ENCODE measurements around the gene KIRREL1.

DNA sequence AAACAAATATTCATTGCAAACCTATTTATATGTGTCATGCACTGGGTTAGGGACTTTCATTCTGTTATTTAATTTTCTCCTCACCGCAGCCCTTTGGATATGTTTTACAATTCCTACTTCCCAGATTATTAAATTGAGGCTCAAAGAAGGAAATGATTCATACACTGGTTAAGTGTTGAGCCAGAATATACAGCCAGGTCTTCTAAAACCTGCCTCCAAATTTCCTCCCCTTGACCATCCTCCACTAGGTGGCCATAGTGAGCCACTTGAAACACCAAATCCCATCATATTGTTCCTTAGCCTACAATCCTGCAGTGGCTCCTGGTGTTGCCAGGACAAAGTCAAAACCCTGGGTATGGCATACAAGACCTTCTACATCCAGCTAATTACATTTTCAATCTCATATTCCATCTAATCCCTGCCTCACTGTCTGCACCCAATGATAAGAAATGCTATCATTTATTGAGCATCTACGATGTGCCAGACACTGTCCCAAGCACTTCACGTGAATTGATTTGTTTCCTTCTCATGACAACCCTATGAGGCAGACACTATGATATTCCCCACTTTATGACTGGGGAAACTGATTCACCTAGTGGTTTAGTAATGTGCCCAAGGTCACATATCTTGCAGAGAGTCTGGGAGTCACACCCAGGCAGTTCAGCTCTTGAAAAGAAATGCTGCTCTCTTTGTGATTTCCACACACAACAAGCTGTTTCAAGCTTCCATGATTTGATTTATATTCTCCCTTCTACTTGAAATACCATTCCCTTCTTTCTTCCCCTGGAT lies 23.6 kb upstream of the KIRREL1 start:
- TF ChIP-seq, protein P1, sequence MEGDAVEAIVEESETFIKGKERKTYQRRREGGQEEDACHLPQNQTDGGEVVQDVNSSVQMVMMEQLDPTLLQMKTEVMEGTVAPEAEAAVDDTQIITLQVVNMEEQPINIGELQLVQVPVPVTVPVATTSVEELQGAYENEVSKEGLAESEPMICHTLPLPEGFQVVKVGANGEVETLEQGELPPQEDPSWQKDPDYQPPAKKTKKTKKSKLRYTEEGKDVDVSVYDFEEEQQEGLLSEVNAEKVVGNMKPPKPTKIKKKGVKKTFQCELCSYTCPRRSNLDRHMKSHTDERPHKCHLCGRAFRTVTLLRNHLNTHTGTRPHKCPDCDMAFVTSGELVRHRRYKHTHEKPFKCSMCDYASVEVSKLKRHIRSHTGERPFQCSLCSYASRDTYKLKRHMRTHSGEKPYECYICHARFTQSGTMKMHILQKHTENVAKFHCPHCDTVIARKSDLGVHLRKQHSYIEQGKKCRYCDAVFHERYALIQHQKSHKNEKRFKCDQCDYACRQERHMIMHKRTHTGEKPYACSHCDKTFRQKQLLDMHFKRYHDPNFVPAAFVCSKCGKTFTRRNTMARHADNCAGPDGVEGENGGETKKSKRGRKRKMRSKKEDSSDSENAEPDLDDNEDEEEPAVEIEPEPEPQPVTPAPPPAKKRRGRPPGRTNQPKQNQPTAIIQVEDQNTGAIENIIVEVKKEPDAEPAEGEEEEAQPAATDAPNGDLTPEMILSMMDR (IDR thresholded peaks at IDR 0.05; ENCODE audit: control extremely low read depth in 1 of 3, insufficient read depth in 1 of 3, low read depth in 1 of 3, low read length in 3 of 3), result peak; percentile 31 to 96 (median 89)
- no peak for TF ChIP-seq EP300 (IDR thresholded peaks at IDR 0.05; ENCODE audit: borderline replicate concordance in 1 of 2, low read depth in 2 of 2, low read length in 2 of 2)
- TF ChIP-seq GABPA (IDR thresholded peaks at IDR 0.05; ENCODE audit: borderline replicate concordance, insufficient read depth, low read length), result no peak
- no peak for TF ChIP-seq SIX5 (IDR thresholded peaks at IDR 0.05; ENCODE audit: low read depth, low read length)
- TF ChIP-seq CEBPB (IDR thresholded peaks at IDR 0.05; ENCODE audit: low read depth, low read length), result no peak
- TF ChIP-seq SAP30 (IDR thresholded peaks at IDR 0.05; ENCODE audit: insufficient read depth, insufficient replicate concordance, low read length), result no peak
- no peak for TF ChIP-seq CREB1 (IDR thresholded peaks at IDR 0.05)
- no peak for TF ChIP-seq TAF1 (IDR thresholded peaks at IDR 0.05; ENCODE audit: low read depth, low read length)
- no peak for TF ChIP-seq EZH2 (IDR thresholded peaks at IDR 0.05; ENCODE audit: low read depth, low read length, severe bottlenecking)
- TF ChIP-seq POLR2A (IDR thresholded peaks at IDR 0.05; ENCODE audit: control extremely low read depth in 1 of 2, low read depth in 2 of 2, low read length in 2 of 2), result no peak
- no peak for TF ChIP-seq FOSL1 (IDR thresholded peaks at IDR 0.05; ENCODE audit: insufficient read depth, low read depth, low read length)
